GM12878 (cell line): Measurements from ENCODE around the gene MFSD6. TPM values are rescaled to one million over a fixed set of nuclear protein-coding genes. Genes with fewer than 3 reads are reported as not detected.

Source experiments
- CHD2 ChIP-seq: IDR thresholded peaks from 2 replicates; pipeline ENCODE4 v1.6.1; 2011; ENCODE audit warnings: low read depth, low read length, improper control_type of control experiment, borderline replicate concordance
- NKRF ChIP-seq: fragments of 450-650 bp; conservative IDR thresholded peaks from 2 replicates; pipeline ENCODE4 v1.6.1; 2017; ENCODE audit warnings: mild to moderate bottlenecking, moderate library complexity
- PBX3 ChIP-seq: IDR thresholded peaks from 2 replicates; pipeline ENCODE4 v1.6.1; 2011; ENCODE audit warnings: mild to moderate bottlenecking, low read depth, low read length, moderate library complexity; ENCODE audit not compliant: insufficient replicate concordance
- SP1 ChIP-seq: IDR thresholded peaks from one replicate; pipeline ENCODE4 v1.6.1; 2011; ENCODE audit warnings: low read depth, low read length
- polyA plus RNA-seq, 11 experiments: library from polyadenylated mRNA; depleted of rRNA in 4 of 11; unstranded in 6 of 11; stranded (reverse) in 5 of 11; fragments of >200 nt; fragmentation: Nextera tagmentation in 4 of 11; fragmentation: Illumina TruSeq in 1 of 11; extraction: Ambion mirVana in 4 of 11; extraction: Trizol in 1 of 11; gene quantifications; 1 replicate in 1 of 11; 2 replicates in 10 of 11; pipeline versions ENCODE4 v1.2.1 to v1.2.3, GENCODE V29; 2011 to 2016; ENCODE audit warnings: inconsistent platforms in 2 of 11, missing spikeins in 2 of 11, low read depth in 1 of 11
- total RNA-seq, 4 experiments: library from RNA; depleted of rRNA in 3 of 4; stranded (reverse); fragments of >200 nt in 3 of 4; fragmentation: Illumina TruSeq in 1 of 4; extraction: Trizol in 1 of 4; gene quantifications; 2 replicates each; pipeline versions ENCODE4 v1.2.1 to v1.2.3, GENCODE V29; 2013 to 2021
- TF ChIP-seq, protein P1 (sequence below): fragments of 150-350 bp; IDR thresholded peaks from 2 replicates; pipeline ENCODE4 v1.6.1; 2016; ENCODE audit warnings: low read depth, low read length
- TF ChIP-seq, protein P2 (sequence below): fragments of 450-650 bp; IDR thresholded peaks from 2 replicates; pipeline ENCODE4 v1.6.1; 2017; ENCODE audit warnings: low read depth, mild to moderate bottlenecking, moderate library complexity

The MFSD6 gene
- total and polyA plus RNA-seq, 10 of the 15 experiments (the other 5 are each of a cell fraction or from before 2014, with no cell fraction given), result 6.7 to 42.6 (median 24.2) TPM

DNA sequence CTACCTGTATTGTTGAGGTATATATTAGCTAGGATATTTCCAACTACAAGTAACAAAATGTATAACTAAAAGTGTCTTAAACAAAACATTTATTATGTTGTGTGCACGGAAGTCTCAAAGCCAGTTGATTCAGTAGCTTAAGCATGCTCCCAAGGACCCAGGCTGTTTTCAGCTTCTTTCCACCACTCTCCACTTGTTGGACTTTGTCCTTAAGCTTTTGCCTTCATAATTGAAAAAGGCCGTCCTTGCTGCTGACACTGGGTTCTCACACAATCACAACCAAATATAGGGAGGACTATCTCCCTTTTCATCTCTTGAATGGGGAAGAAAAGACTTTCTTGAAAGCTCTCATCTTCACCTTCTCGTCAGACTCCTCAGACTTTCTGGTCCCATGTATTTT, 138.6 kb downstream of the MFSD6 start (continued):
- TF ChIP-seq, protein P1, sequence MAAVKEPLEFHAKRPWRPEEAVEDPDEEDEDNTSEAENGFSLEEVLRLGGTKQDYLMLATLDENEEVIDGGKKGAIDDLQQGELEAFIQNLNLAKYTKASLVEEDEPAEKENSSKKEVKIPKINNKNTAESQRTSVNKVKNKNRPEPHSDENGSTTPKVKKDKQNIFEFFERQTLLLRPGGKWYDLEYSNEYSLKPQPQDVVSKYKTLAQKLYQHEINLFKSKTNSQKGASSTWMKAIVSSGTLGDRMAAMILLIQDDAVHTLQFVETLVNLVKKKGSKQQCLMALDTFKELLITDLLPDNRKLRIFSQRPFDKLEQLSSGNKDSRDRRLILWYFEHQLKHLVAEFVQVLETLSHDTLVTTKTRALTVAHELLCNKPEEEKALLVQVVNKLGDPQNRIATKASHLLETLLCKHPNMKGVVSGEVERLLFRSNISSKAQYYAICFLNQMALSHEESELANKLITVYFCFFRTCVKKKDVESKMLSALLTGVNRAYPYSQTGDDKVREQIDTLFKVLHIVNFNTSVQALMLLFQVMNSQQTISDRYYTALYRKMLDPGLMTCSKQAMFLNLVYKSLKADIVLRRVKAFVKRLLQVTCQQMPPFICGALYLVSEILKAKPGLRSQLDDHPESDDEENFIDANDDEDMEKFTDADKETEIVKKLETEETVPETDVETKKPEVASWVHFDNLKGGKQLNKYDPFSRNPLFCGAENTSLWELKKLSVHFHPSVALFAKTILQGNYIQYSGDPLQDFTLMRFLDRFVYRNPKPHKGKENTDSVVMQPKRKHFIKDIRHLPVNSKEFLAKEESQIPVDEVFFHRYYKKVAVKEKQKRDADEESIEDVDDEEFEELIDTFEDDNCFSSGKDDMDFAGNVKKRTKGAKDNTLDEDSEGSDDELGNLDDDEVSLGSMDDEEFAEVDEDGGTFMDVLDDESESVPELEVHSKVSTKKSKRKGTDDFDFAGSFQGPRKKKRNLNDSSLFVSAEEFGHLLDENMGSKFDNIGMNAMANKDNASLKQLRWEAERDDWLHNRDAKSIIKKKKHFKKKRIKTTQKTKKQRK, result no peak
- TF ChIP-seq NKRF, result no peak
- no peak for TF ChIP-seq PBX3
- no peak for TF ChIP-seq SP1
- TF ChIP-seq, protein P2, sequence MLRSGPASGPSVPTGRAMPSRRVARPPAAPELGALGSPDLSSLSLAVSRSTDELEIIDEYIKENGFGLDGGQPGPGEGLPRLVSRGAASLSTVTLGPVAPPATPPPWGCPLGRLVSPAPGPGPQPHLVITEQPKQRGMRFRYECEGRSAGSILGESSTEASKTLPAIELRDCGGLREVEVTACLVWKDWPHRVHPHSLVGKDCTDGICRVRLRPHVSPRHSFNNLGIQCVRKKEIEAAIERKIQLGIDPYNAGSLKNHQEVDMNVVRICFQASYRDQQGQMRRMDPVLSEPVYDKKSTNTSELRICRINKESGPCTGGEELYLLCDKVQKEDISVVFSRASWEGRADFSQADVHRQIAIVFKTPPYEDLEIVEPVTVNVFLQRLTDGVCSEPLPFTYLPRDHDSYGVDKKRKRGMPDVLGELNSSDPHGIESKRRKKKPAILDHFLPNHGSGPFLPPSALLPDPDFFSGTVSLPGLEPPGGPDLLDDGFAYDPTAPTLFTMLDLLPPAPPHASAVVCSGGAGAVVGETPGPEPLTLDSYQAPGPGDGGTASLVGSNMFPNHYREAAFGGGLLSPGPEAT, result no peak
- TF ChIP-seq CHD2, result no peak
